ENCODE measurements around the gene HIPK2.

HIPK2 gene

GRCh38 chr7:139813689-139814088 is 35.9 kb upstream of the HIPK2 start:
- no peak overlapping the region for H3K4me3 ChIP-seq
- H3K27ac ChIP-seq = no peak overlapping the region
- H3K9ac ChIP-seq (ENCODE audit: insufficient read length) = no peak overlapping the region
- TF ChIP-seq EZH2 (IDR thresholded peaks at IDR 0.05) (no peak), POLR2AphosphoS5 (IDR thresholded peaks at IDR 0.05; ENCODE audit: borderline replicate concordance, low read depth, low read length) (no peak), FOXP2 (optimal IDR thresholded peaks at IDR 0.05; ENCODE audit: control extremely low read depth, extremely low read length, insufficient read depth) (no peak)
- DNase-seq (ENCODE audit: low read depth, low spot score) = no peak
- no peaks in the 10 kb centered on the region for H3K9me3 ChIP-seq (ENCODE audit: low read depth, low read length)
- no peaks in the 10 kb centered on the region for H3K36me3 ChIP-seq (ENCODE audit: insufficient read depth, low read length)

GRCh38 chr7:139813151-139813550 is 35.4 kb upstream of the HIPK2 start:
- H3K4me3 ChIP-seq = no peak overlapping the region
- H3K36me3 ChIP-seq (ENCODE audit: insufficient read depth, low read length) = no peaks in the 10 kb centered on the region
- H3K9ac ChIP-seq (ENCODE audit: insufficient read length) = no peak overlapping the region
- H3K9me3 ChIP-seq (ENCODE audit: low read depth, low read length) = no peaks in the 10 kb centered on the region
- DNase-seq (ENCODE audit: low read depth, low spot score) = no peak
- TF ChIP-seq EZH2 (IDR thresholded peaks at IDR 0.05) (no peak), POLR2AphosphoS5 (IDR thresholded peaks at IDR 0.05; ENCODE audit: borderline replicate concordance, low read depth, low read length) (no peak), FOXP2 (optimal IDR thresholded peaks at IDR 0.05; ENCODE audit: control extremely low read depth, extremely low read length, insufficient read depth) (no peak)
- no peak overlapping the region for H3K27ac ChIP-seq

- H3K36me3 ChIP-seq (ENCODE audit: insufficient read depth, low read length) = no peaks in the 10 kb centered on the region
- H3K9me3 ChIP-seq (ENCODE audit: low read depth, low read length) = no peaks in the 10 kb centered on the region
- no peak overlapping the region for H3K9ac ChIP-seq (ENCODE audit: insufficient read length)
- H3K27ac ChIP-seq = no peak overlapping the region
- DNase-seq (ENCODE audit: low read depth, low spot score) = no peak
- H3K4me3 ChIP-seq = no peak overlapping the region
- TF ChIP-seq FOXP2 (optimal IDR thresholded peaks at IDR 0.05; ENCODE audit: control extremely low read depth, extremely low read length, insufficient read depth) (no peak), POLR2AphosphoS5 (IDR thresholded peaks at IDR 0.05; ENCODE audit: borderline replicate concordance, low read depth, low read length) (no peak), EZH2 (IDR thresholded peaks at IDR 0.05) (no peak)
Measured at GRCh38 chr7:139811066-139811465, 33.3 kb upstream of the HIPK2 start.

GRCh38 chr7:139808846-139809442 is 31.1 kb upstream of the HIPK2 start:
- Histone ChIP-seq H3K9ac (ENCODE audit: insufficient read length) (no peak overlapping the region), H3K36me3 (ENCODE audit: insufficient read depth, low read length) (no peaks in the 10 kb centered on the region), H3K27ac (no peak overlapping the region), H3K4me3 (no peak overlapping the region), H3K9me3 (ENCODE audit: low read depth, low read length) (no peaks in the 10 kb centered on the region)
- TF ChIP-seq FOXP2 (optimal IDR thresholded peaks at IDR 0.05; ENCODE audit: control extremely low read depth, extremely low read length, insufficient read depth) (no peak), EZH2 (IDR thresholded peaks at IDR 0.05) (no peak), POLR2AphosphoS5 (IDR thresholded peaks at IDR 0.05; ENCODE audit: borderline replicate concordance, low read depth, low read length) (no peak)
- no peak for DNase-seq (ENCODE audit: low read depth, low spot score)

GRCh38 chr7:139808427-139808826 is 30.6 kb upstream of the HIPK2 start:
- no peaks in the 10 kb centered on the region for H3K9me3 ChIP-seq (ENCODE audit: low read depth, low read length)
- DNase-seq (ENCODE audit: low read depth, low spot score) = no peak
- H3K27ac ChIP-seq = no peak overlapping the region
- TF ChIP-seq EZH2 (IDR thresholded peaks at IDR 0.05) (no peak), FOXP2 (optimal IDR thresholded peaks at IDR 0.05; ENCODE audit: control extremely low read depth, extremely low read length, insufficient read depth) (no peak), POLR2AphosphoS5 (IDR thresholded peaks at IDR 0.05; ENCODE audit: borderline replicate concordance, low read depth, low read length) (no peak)
- H3K4me3 ChIP-seq = no peak overlapping the region
- no peaks in the 10 kb centered on the region for H3K36me3 ChIP-seq (ENCODE audit: insufficient read depth, low read length)
- H3K9ac ChIP-seq (ENCODE audit: insufficient read length) = no peak overlapping the region

GRCh38 chr7:139807009-139807408 is 29.2 kb upstream of the HIPK2 start:
- no peaks in the 10 kb centered on the region for H3K36me3 ChIP-seq (ENCODE audit: insufficient read depth, low read length)
- H3K9ac ChIP-seq (ENCODE audit: insufficient read length) = no peak overlapping the region
- DNase-seq (ENCODE audit: low read depth, low spot score) = no peak
- no peaks in the 10 kb centered on the region for H3K9me3 ChIP-seq (ENCODE audit: low read depth, low read length)
- TF ChIP-seq EZH2 (IDR thresholded peaks at IDR 0.05) (no peak), POLR2AphosphoS5 (IDR thresholded peaks at IDR 0.05; ENCODE audit: borderline replicate concordance, low read depth, low read length) (no peak), FOXP2 (optimal IDR thresholded peaks at IDR 0.05; ENCODE audit: control extremely low read depth, extremely low read length, insufficient read depth) (no peak)
- no peak overlapping the region for H3K4me3 ChIP-seq
- no peak overlapping the region for H3K27ac ChIP-seq

GRCh38 chr7:139804571-139804970 is 26.8 kb upstream of the HIPK2 start:
- Histone ChIP-seq H3K9me3 (ENCODE audit: low read depth, low read length) (no peaks in the 10 kb centered on the region), H3K9ac (ENCODE audit: insufficient read length) (no peak overlapping the region), H3K27ac (no peak overlapping the region), H3K4me3 (no peak overlapping the region), H3K36me3 (ENCODE audit: insufficient read depth, low read length) (no peaks in the 10 kb centered on the region)
- no peak for DNase-seq (ENCODE audit: low read depth, low spot score)
- TF ChIP-seq EZH2 (IDR thresholded peaks at IDR 0.05) (no peak), FOXP2 (optimal IDR thresholded peaks at IDR 0.05; ENCODE audit: control extremely low read depth, extremely low read length, insufficient read depth) (no peak), POLR2AphosphoS5 (IDR thresholded peaks at IDR 0.05; ENCODE audit: borderline replicate concordance, low read depth, low read length) (no peak)

GRCh38 chr7:139799586-139799985 is 21.8 kb upstream of the HIPK2 start:
- no peak for TF ChIP-seq EZH2 (IDR thresholded peaks at IDR 0.05)
- TF ChIP-seq FOXP2 (optimal IDR thresholded peaks at IDR 0.05; ENCODE audit: control extremely low read depth, extremely low read length, insufficient read depth) = no peak
- TF ChIP-seq POLR2AphosphoS5 (IDR thresholded peaks at IDR 0.05; ENCODE audit: borderline replicate concordance, low read depth, low read length) = no peak
- H3K9me3 ChIP-seq (ENCODE audit: low read depth, low read length) = no peaks in the 10 kb centered on the region
- H3K4me3 ChIP-seq = no peak overlapping the region
- no peaks in the 10 kb centered on the region for H3K36me3 ChIP-seq (ENCODE audit: insufficient read depth, low read length)
- H3K9ac ChIP-seq (ENCODE audit: insufficient read length) = no peak overlapping the region
- DNase-seq (ENCODE audit: low read depth, low spot score) = no peak
- no peak overlapping the region for H3K27ac ChIP-seq

- no peaks in the 10 kb centered on the region for H3K9me3 ChIP-seq (ENCODE audit: low read depth, low read length)
- no peak for DNase-seq (ENCODE audit: low read depth, low spot score)
- H3K36me3 ChIP-seq (ENCODE audit: insufficient read depth, low read length) = no peaks in the 10 kb centered on the region
- H3K9ac ChIP-seq (ENCODE audit: insufficient read length) = no peak overlapping the region
- no peak overlapping the region for H3K27ac ChIP-seq
- TF ChIP-seq FOXP2 (optimal IDR thresholded peaks at IDR 0.05; ENCODE audit: control extremely low read depth, extremely low read length, insufficient read depth) (no peak), POLR2AphosphoS5 (IDR thresholded peaks at IDR 0.05; ENCODE audit: borderline replicate concordance, low read depth, low read length) (no peak), EZH2 (IDR thresholded peaks at IDR 0.05) (no peak)
- no peak overlapping the region for H3K4me3 ChIP-seq
Measured at GRCh38 chr7:139798892-139799291, 21.1 kb upstream of the HIPK2 start.
